GM23338 (cell line): Measurements from ENCODE around the gene RIC1. TPM values are rescaled to one million over a fixed set of nuclear protein-coding genes. Genes with fewer than 3 reads are reported as not detected.
"Not testable (repeated sequence)": the region's sequence is repeated elsewhere in the genome, so short reads cannot be mapped to it uniquely, and the experiment has no call there.

Experiments
- ATAC-seq: fragments of 200-7000 bp; cut with Tn5 transposase; 3 replicates; pipeline ENCODE4 v1.9.1; 2020
- DNase-seq: peaks from one replicate; pipeline ENCODE4 v3.0.0-alpha.2; 2015; ENCODE audit warnings: low spot score
- H2AFZ ChIP-seq: fragments of 200-600 bp; sonication (generic); 2 replicates; pipeline ENCODE4 v1.8.0; 2016; ENCODE audit warnings: antibody characterized with exemption, mild to moderate bottlenecking, moderate library complexity
- H3F3A ChIP-seq: fragments of 200-600 bp; sonication (generic); replicated peaks from 2 replicates; pipeline ENCODE4 v1.8.0; 2017; ENCODE audit warnings: antibody characterized with exemption, mixed run types, low read depth
- H3K27ac ChIP-seq: fragments of 200-600 bp; sonication (generic); 2 replicates; pipeline ENCODE4 v1.6.1; 2016; ENCODE audit warnings: low read depth
- H3K27me3 ChIP-seq: fragments of 200-600 bp; sonication (generic); 2 replicates; pipeline ENCODE4 v1.8.0; 2016; ENCODE audit warnings: mild to moderate bottlenecking, mixed run types, moderate library complexity; ENCODE audit not compliant: insufficient read depth
- H3K36me3 ChIP-seq: fragments of 200-600 bp; sonication (generic); 2 replicates; pipeline ENCODE4 v1.8.0; 2016; ENCODE audit warnings: mild to moderate bottlenecking; ENCODE audit not compliant: insufficient read depth
- H3K4me1 ChIP-seq: fragments of 200-600 bp; sonication (generic); 2 replicates; pipeline ENCODE4 v1.8.0; 2016; ENCODE audit warnings: mild to moderate bottlenecking, moderate library complexity; ENCODE audit not compliant: insufficient read depth
- H3K4me2 ChIP-seq: fragments of 200-600 bp; sonication (generic); 2 replicates; pipeline ENCODE4 v1.7.1; 2017; ENCODE audit warnings: mixed run types
- H3K4me3 ChIP-seq: fragments of 200-600 bp; sonication (generic); 2 replicates; pipeline ENCODE4 v1.6.1; 2016; ENCODE audit warnings: mixed run types
- H3K79me2 ChIP-seq: fragments of 200-600 bp; sonication (generic); replicated peaks from 2 replicates; pipeline ENCODE4 v1.8.0; 2017; ENCODE audit warnings: mild to moderate bottlenecking; ENCODE audit not compliant: insufficient read depth
- H3K9me2 ChIP-seq: fragments of 200-600 bp; sonication (generic); 2 replicates; pipeline ENCODE4 v1.8.0; 2017; ENCODE audit not compliant: insufficient read depth
- H4K20me1 ChIP-seq: fragments of 200-600 bp; sonication (generic); replicated peaks from 2 replicates; pipeline ENCODE4 v1.8.0; 2017; ENCODE audit warnings: mild to moderate bottlenecking; ENCODE audit not compliant: insufficient read depth
- H3K27ac Mint-ChIP-seq: 2 replicates; pipeline ENCODE4 v1.8.0; 2020; ENCODE audit warnings: inconsistent platforms, mild to moderate bottlenecking, moderate library complexity, mixed read lengths
- H3K27me3 Mint-ChIP-seq: 3 replicates; pipeline ENCODE4 v1.8.0; 2022; ENCODE audit warnings: low read depth, mild to moderate bottlenecking, moderate library complexity, mixed read lengths, inconsistent platforms; ENCODE audit not compliant: insufficient read depth, poor library complexity
- H3K36me3 Mint-ChIP-seq: 3 replicates; pipeline ENCODE4 v1.8.0; 2021; ENCODE audit warnings: low read depth, mild to moderate bottlenecking, inconsistent platforms, moderate library complexity, mixed read lengths
- H3K4me1 Mint-ChIP-seq: 3 replicates; pipeline ENCODE4 v1.8.0; 2020; ENCODE audit warnings: mild to moderate bottlenecking, inconsistent platforms, mixed read lengths
- H3K4me3 Mint-ChIP-seq: 3 replicates; pipeline ENCODE4 v1.8.0; 2021; ENCODE audit warnings: moderate library complexity, mild to moderate bottlenecking, inconsistent platforms, mixed read lengths
- H3K9me3 Mint-ChIP-seq: 3 replicates; pipeline ENCODE4 v1.8.0; 2020; ENCODE audit warnings: moderate library complexity, mild to moderate bottlenecking, inconsistent platforms, mixed read lengths
- CREB1 ChIP-seq: fragments of 250-450 bp; sonication (Bioruptor Pico); IDR thresholded peaks from 2 replicates; pipeline ENCODE4 v1.5.0; 2020; ENCODE audit warnings: low read depth, mild to moderate bottlenecking, moderate library complexity
- EZH2phosphoT487 ChIP-seq: fragments of 200-600 bp; sonication (generic); IDR thresholded peaks from one replicate; pipeline ENCODE4 v1.8.1; 2018; ENCODE audit warnings: antibody characterized with exemption; ENCODE audit not compliant: unreplicated experiment
- JUNB ChIP-seq: IDR thresholded peaks from one replicate; pipeline ENCODE4 v1.6.1; 2016; ENCODE audit warnings: antibody characterized with exemption; ENCODE audit not compliant: unreplicated experiment
- NANOG ChIP-seq: IDR thresholded peaks from 2 replicates; pipeline ENCODE4 v1.6.1; 2016; ENCODE audit warnings: antibody characterized with exemption, borderline replicate concordance
- POLR2AphosphoS5 ChIP-seq: IDR thresholded peaks from 2 replicates; pipeline ENCODE4 v1.6.1; 2016; ENCODE audit warnings: antibody characterized with exemption, low read depth
- STAT1 ChIP-seq: IDR thresholded peaks from one replicate; pipeline ENCODE4 v1.6.1; 2016; ENCODE audit warnings: antibody characterized with exemption; ENCODE audit not compliant: unreplicated experiment
- ZNF331 ChIP-seq: fragments of 250-450 bp; sonication (Bioruptor Pico); IDR thresholded peaks from 2 replicates; pipeline ENCODE4 v1.5.0; 2020; ENCODE audit warnings: low read depth, mild to moderate bottlenecking, moderate library complexity
- polyA plus RNA-seq: library from polyadenylated mRNA; unstranded; fragments of >200 nt; fragmentation: Nextera tagmentation; extraction: Ambion mirVana; gene quantifications from 2 replicates; pipeline ENCODE4 v1.2.1, GENCODE V29; 2016
- total RNA-seq: library from RNA; depleted of rRNA; stranded (reverse); fragments of >200 nt; shearing (Covaris generic); gene quantifications from 2 replicates; pipeline ENCODE4 v1.2.3, GENCODE V29; 2014
- TF ChIP-seq, protein P1 (sequence below): IDR thresholded peaks from one replicate; pipeline ENCODE4 v1.6.1; 2018; ENCODE audit warnings: antibody characterized with exemption; ENCODE audit not compliant: unreplicated experiment
- TF ChIP-seq, protein P2 (sequence below), 2 experiments: fragments of 200-600 bp in 1 of 2; sonication (generic) in 1 of 2; conservative IDR thresholded peaks; 2 replicates each; pipeline versions ENCODE4 v1.5.1 to v1.6.1; 2016 to 2017; ENCODE audit warnings: antibody characterized with exemption in 2 of 2, low read depth in 2 of 2, mild to moderate bottlenecking in 2 of 2, moderate library complexity in 1 of 2

The RIC1 gene
- total and polyA plus RNA-seq, 2 experiments from 2014 or later = 7.8 to 34.9 TPM

DNA sequence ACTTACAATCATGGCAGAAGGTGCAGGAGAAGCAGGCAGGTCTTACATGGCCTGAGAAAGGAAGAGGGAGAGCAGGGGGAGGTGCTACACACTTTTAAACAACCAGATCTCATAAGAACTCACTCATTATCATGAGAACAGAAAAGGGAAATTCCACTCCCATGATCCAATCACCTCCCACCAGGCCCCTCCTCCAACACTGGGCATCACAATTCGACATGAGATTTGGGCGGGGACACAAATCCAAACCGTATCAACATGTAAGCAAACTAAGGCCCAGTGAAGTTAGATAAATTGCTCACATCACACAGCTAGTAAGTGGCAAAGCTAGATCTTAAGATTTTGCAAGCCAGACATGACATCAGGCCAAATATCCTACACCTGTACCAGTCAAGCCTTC, 48.3 kb upstream of the RIC1 start:
- no peaks in the 10 kb centered on the region for H3K9me3 Mint-ChIP-seq
- no peaks in the 10 kb centered on the region for H3K4me1 ChIP-seq
- no peaks in the 10 kb centered on the region; the same call in 2 of the 3 replicates for H3K4me1 Mint-ChIP-seq
- no peaks in the 10 kb centered on the region for H3K27me3 ChIP-seq
- DNase-seq (no peak), ATAC-seq (no peak)
- no peak overlapping the region for H3K27ac Mint-ChIP-seq
- H3K9me2 ChIP-seq = 0 out of 2 replicates have a peak, but pooled peaks cover 3% of the 10 kb centered on the region
- no peak overlapping the region for H3K4me2 ChIP-seq
- H3K4me3 Mint-ChIP-seq = no peak overlapping the region
- no peak overlapping the region for H2AFZ ChIP-seq
- H3F3A ChIP-seq = no peaks in the 10 kb centered on the region
- no peaks in the 10 kb centered on the region for H3K36me3 ChIP-seq
- no peaks in the 10 kb centered on the region for H3K79me2 ChIP-seq
- no peaks in the 10 kb centered on the region for H3K36me3 Mint-ChIP-seq
- no peak overlapping the region for H3K4me3 ChIP-seq
- H3K27me3 Mint-ChIP-seq = peaks cover 7% of the 10 kb centered on the region
- no peak overlapping the region for H3K27ac ChIP-seq
- H4K20me1 ChIP-seq = no peaks in the 10 kb centered on the region
- no peak for TF ChIP-seq POLR2AphosphoS5
- TF ChIP-seq, protein P1, sequence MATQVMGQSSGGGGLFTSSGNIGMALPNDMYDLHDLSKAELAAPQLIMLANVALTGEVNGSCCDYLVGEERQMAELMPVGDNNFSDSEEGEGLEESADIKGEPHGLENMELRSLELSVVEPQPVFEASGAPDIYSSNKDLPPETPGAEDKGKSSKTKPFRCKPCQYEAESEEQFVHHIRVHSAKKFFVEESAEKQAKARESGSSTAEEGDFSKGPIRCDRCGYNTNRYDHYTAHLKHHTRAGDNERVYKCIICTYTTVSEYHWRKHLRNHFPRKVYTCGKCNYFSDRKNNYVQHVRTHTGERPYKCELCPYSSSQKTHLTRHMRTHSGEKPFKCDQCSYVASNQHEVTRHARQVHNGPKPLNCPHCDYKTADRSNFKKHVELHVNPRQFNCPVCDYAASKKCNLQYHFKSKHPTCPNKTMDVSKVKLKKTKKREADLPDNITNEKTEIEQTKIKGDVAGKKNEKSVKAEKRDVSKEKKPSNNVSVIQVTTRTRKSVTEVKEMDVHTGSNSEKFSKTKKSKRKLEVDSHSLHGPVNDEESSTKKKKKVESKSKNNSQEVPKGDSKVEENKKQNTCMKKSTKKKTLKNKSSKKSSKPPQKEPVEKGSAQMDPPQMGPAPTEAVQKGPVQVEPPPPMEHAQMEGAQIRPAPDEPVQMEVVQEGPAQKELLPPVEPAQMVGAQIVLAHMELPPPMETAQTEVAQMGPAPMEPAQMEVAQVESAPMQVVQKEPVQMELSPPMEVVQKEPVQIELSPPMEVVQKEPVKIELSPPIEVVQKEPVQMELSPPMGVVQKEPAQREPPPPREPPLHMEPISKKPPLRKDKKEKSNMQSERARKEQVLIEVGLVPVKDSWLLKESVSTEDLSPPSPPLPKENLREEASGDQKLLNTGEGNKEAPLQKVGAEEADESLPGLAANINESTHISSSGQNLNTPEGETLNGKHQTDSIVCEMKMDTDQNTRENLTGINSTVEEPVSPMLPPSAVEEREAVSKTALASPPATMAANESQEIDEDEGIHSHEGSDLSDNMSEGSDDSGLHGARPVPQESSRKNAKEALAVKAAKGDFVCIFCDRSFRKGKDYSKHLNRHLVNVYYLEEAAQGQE = no peak
- no peak for TF ChIP-seq CREB1 (CRISPR knock-in tag)
- no peak for TF ChIP-seq NANOG
- TF ChIP-seq JUNB = no peak
- no peak for TF ChIP-seq STAT1

DNA sequence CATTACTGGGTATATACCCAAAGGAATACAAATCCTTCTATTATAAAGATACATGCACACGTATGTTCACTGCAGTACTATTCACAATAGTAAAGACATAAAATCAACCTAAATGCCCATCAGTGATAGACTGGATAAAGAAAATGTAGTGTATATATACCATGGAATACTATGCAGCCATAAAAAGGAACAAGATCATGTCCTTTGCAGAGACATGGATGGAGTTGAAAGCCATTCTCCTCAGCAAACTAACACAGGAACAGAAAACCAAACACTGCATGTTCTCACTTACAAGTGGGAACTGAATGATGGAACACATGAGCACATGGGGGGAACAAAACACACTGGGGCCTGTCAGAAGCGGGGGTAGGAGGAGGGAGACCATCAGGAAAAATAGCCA, 47.2 kb upstream of the RIC1 start:
- DNase-seq, H3K27me3 ChIP-seq, H3K9me3 Mint-ChIP-seq, H3K27ac Mint-ChIP-seq, H3K4me1 ChIP-seq, H3K9me2 ChIP-seq, H3K36me3 Mint-ChIP-seq, H3K27me3 Mint-ChIP-seq, H3F3A ChIP-seq, H4K20me1 ChIP-seq, H3K4me1 Mint-ChIP-seq, ATAC-seq, H3K79me2 ChIP-seq, H3K4me3 Mint-ChIP-seq, H3K4me3 ChIP-seq, H3K36me3 ChIP-seq, H3K4me2 ChIP-seq, H2AFZ ChIP-seq, H3K27ac ChIP-seq: not testable (repeated sequence)

DNA sequence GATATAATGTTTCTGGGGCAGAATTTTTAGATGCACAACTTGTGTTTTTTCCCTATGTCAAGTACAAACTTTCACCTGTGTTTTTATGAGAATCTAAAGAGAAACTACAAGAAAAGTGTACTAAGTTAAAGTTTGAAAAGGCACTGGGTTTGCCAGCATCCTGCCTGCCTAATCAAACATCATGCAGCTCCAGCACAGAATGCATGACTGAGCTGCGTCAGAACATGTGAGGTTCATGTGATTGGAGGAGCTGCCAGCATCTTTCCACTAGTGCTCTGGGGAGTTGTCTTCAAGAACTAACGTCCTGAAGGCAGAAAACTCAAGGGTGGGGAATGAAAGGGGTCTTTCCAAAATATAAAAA, 46.1 kb upstream of the RIC1 start:
- Histone ChIP-seq H3K4me2 (no peak overlapping the region), H3K27ac (no peak overlapping the region), H3K27me3 (no peaks in the 10 kb centered on the region), H3K4me1 (no peaks in the 10 kb centered on the region), H3K79me2 (no peaks in the 10 kb centered on the region), H2AFZ (no peak overlapping the region), H3K4me3 (no peak overlapping the region), H3K36me3 (no peaks in the 10 kb centered on the region), H3K9me2 (0 out of 2 replicates have a peak, but pooled peaks cover 3% of the 10 kb centered on the region), H3F3A (no peaks in the 10 kb centered on the region), H4K20me1 (no peaks in the 10 kb centered on the region)
- Mint-ChIP-seq H3K4me3 (no peak overlapping the region), H3K9me3 (no peaks in the 10 kb centered on the region), H3K36me3 (no peaks in the 10 kb centered on the region), H3K27ac (no peak overlapping the region), H3K4me1 (no peaks in the 10 kb centered on the region; the same call in 2 of the 3 replicates), H3K27me3 (peaks cover 7% of the 10 kb centered on the region)
- no peak for ATAC-seq
- no peak for DNase-seq
- TF ChIP-seq JUNB (no peak), POLR2AphosphoS5 (no peak), CREB1 (CRISPR knock-in tag) (no peak), ZNF331 (no peak), EZH2phosphoT487 (no peak), NANOG (no peak)
- TF ChIP-seq, protein P2, sequence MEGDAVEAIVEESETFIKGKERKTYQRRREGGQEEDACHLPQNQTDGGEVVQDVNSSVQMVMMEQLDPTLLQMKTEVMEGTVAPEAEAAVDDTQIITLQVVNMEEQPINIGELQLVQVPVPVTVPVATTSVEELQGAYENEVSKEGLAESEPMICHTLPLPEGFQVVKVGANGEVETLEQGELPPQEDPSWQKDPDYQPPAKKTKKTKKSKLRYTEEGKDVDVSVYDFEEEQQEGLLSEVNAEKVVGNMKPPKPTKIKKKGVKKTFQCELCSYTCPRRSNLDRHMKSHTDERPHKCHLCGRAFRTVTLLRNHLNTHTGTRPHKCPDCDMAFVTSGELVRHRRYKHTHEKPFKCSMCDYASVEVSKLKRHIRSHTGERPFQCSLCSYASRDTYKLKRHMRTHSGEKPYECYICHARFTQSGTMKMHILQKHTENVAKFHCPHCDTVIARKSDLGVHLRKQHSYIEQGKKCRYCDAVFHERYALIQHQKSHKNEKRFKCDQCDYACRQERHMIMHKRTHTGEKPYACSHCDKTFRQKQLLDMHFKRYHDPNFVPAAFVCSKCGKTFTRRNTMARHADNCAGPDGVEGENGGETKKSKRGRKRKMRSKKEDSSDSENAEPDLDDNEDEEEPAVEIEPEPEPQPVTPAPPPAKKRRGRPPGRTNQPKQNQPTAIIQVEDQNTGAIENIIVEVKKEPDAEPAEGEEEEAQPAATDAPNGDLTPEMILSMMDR (conservative IDR thresholded peaks at IDR 0.05; ENCODE audit: low read depth in 2 of 2) = no peak
- TF ChIP-seq, protein P1 = no peak
